Measurements from ENCODE around the gene JARID2. TPM values are rescaled to one million over a fixed set of nuclear protein-coding genes. Genes with fewer than 3 reads are reported as not detected.

Gene JARID2
- total RNA-seq, 1 experiment from 2014 or later = 21.0 TPM

DNA sequence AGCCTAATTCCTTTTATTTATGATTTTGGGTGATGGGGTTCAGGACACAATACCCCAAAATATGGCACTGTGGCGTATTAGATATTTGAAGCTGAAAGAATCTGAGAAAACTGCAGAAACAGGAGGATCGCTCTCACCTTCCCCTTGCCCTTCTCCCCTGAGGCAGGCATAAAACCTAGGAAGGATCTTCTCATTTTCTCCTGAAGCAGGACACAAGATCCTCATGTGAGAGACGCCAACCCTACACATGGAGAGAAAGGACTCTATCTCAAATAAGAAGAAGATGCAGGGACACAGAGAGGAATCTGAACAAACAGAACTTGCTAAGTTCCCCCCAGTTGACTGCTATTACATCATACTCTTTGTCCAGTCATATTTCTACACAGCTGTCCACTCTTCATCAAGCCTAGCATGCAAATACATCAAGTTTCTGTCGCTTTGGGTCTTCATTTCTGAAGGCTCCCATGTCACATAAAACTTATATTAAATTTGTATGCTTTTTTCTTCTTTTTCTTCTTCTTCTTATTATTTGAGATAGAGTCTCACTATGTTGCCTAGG lies 307.9 kb downstream of the JARID2 start:
- Mint-ChIP-seq H3K4me1 (ENCODE audit: insufficient read depth, unreplicated experiment) (no peaks in the 10 kb centered on the region), H3K9me3 (ENCODE audit: unreplicated experiment) (no peaks in the 10 kb centered on the region), H3K4me3 (ENCODE audit: unreplicated experiment) (no peak overlapping the region), H3K27ac (ENCODE audit: low read depth, unreplicated experiment) (no peak overlapping the region), H3K27me3 (ENCODE audit: insufficient read depth, unreplicated experiment) (no peaks in the 10 kb centered on the region), H3K36me3 (ENCODE audit: insufficient read depth, unreplicated experiment) (peaks cover 7% of the 10 kb centered on the region)
- ChIA-PET POLR2A (no interaction called here), CTCF (interaction anchor here (0.6 to 1.1 kb wide), 2 partner anchors 22 to 31 kb away, joined by 3 to 4 read pairs; no protein-coding TSS in a partner anchor)
- no peak for DNase-seq (ENCODE audit: unreplicated experiment)
- no TSS peak for BruUV-seq (replicated peaks)
- TF ChIP-seq, protein P1, sequence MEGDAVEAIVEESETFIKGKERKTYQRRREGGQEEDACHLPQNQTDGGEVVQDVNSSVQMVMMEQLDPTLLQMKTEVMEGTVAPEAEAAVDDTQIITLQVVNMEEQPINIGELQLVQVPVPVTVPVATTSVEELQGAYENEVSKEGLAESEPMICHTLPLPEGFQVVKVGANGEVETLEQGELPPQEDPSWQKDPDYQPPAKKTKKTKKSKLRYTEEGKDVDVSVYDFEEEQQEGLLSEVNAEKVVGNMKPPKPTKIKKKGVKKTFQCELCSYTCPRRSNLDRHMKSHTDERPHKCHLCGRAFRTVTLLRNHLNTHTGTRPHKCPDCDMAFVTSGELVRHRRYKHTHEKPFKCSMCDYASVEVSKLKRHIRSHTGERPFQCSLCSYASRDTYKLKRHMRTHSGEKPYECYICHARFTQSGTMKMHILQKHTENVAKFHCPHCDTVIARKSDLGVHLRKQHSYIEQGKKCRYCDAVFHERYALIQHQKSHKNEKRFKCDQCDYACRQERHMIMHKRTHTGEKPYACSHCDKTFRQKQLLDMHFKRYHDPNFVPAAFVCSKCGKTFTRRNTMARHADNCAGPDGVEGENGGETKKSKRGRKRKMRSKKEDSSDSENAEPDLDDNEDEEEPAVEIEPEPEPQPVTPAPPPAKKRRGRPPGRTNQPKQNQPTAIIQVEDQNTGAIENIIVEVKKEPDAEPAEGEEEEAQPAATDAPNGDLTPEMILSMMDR (IDR thresholded peaks at IDR 0.05; ENCODE audit: unreplicated experiment) = no peak
- intact Hi-C loops (cut with micrococcal nuclease) = no loop called here

DNA sequence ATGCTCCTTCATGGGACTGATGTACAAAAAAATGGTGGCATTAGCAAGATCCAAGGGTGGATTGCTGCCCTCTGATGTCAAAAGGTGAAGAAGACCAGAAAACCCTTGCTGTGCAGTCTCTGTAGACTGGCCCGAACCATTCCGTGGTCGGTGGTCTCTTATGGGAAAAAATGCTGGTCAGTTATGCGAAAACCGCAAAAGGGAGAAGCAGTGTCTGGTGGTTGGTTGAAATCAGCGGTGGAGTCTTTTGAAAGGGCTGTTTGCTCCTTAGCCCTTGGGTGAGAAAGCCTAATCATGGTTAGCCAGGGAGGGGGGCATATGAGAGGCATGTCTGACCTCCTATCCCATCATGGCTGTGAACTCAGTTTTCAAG lies 308.8 kb downstream of the JARID2 start:
- H3K27me3 Mint-ChIP-seq (ENCODE audit: insufficient read depth, unreplicated experiment) = no peaks in the 10 kb centered on the region
- H3K4me3 Mint-ChIP-seq (ENCODE audit: unreplicated experiment) = no peak overlapping the region
- POLR2A ChIA-PET = interaction anchor here (0.6 kb wide), 1 partner anchor 40 kb away, joined by 3 read pairs; no protein-coding TSS in a partner anchor
- H3K27ac Mint-ChIP-seq (ENCODE audit: low read depth, unreplicated experiment) = peak overlapping the region; percentile 28
- BruUV-seq (replicated peaks) = no TSS peak
- CTCF ChIA-PET = no interaction called here
- peaks cover 7% of the 10 kb centered on the region for H3K36me3 Mint-ChIP-seq (ENCODE audit: insufficient read depth, unreplicated experiment)
- H3K9me3 Mint-ChIP-seq (ENCODE audit: unreplicated experiment) = no peaks in the 10 kb centered on the region
- H3K4me1 Mint-ChIP-seq (ENCODE audit: insufficient read depth, unreplicated experiment) = no peaks in the 10 kb centered on the region
- DNase-seq (ENCODE audit: unreplicated experiment) = no peak
- intact Hi-C loops (cut with micrococcal nuclease) = no loop called here
- TF ChIP-seq, protein P1 (IDR thresholded peaks at IDR 0.05; ENCODE audit: unreplicated experiment) = no peak

DNA sequence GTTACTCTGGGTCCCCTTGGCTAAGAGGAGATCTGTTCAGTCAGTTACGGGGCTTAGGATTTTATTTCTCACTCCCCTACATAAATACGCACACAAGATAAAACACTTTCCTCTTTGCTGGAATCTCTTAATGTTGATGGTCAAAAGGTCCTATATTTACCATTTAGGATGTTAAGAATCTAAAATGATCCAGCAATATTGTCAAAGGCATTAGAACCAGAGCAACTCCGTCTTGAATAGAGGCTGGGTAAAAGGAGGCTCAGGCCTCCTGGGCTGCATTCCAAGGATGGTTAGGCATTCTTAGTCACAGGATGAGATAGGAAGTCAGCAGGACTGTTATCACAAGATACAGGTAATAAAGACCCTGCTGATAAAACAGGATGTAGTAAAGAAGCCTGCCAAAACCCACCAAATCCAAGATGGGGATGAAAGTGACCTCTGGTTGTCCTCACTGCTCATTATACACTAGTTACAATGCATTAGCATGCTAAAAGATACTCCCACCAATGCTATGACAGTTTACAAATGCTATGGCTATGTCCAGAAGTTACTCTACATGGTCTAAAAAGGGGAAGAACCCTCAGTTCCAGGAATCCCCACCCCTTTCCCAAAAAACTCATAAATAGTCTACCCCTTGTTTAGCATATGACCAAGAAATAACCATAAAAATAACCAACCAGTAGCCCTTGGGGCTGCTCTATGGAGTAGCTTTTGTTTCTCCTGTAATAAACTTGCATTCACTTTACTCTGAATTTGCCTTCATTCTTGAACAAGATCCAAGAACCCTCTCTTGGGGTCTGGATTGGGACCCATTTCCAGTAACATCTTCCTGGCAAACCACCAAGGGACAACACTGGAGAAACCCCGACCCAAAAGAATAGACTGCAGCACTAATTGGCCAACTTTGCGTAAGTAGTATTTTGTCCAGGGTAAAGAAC lies 309.5 kb downstream of the JARID2 start:
- H3K27ac Mint-ChIP-seq (ENCODE audit: low read depth, unreplicated experiment) = peak overlapping the region; percentile 28
- no peaks in the 10 kb centered on the region for H3K4me1 Mint-ChIP-seq (ENCODE audit: insufficient read depth, unreplicated experiment)
- no TSS peak for BruUV-seq (replicated peaks)
- ChIA-PET CTCF (no interaction called here), POLR2A (no interaction called here)
- DNase-seq (ENCODE audit: unreplicated experiment) = no peak
- no peaks in the 10 kb centered on the region for H3K27me3 Mint-ChIP-seq (ENCODE audit: insufficient read depth, unreplicated experiment)
- peaks cover 7% of the 10 kb centered on the region for H3K36me3 Mint-ChIP-seq (ENCODE audit: insufficient read depth, unreplicated experiment)
- no peaks in the 10 kb centered on the region for H3K9me3 Mint-ChIP-seq (ENCODE audit: unreplicated experiment)
- intact Hi-C loops (cut with micrococcal nuclease) = no loop called here
- H3K4me3 Mint-ChIP-seq (ENCODE audit: unreplicated experiment) = no peak overlapping the region
- TF ChIP-seq, protein P1 (IDR thresholded peaks at IDR 0.05; ENCODE audit: unreplicated experiment) = no peak

DNA sequence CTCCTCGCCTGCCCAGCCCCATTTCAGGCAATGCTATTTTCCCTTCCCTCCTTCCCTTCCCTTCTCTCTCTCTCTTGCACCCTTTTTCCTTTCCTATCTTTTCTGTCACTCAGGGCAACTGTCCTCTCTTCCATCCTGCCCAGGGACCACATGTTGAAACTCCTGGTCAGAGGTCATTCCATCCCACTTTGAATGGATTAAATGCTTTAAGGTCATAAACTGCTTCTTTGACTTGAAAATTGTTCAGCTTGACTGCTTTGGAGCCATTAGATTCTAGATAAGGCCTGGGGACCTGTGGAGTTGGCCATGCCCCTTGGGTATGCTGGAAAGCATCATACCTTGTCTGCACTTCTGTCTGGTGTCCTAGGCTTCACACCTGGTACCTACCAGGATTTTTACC lies 310.8 kb downstream of the JARID2 start:
- Mint-ChIP-seq H3K9me3 (ENCODE audit: unreplicated experiment) (no peaks in the 10 kb centered on the region), H3K4me1 (ENCODE audit: insufficient read depth, unreplicated experiment) (no peaks in the 10 kb centered on the region), H3K36me3 (ENCODE audit: insufficient read depth, unreplicated experiment) (peaks cover 7% of the 10 kb centered on the region), H3K4me3 (ENCODE audit: unreplicated experiment) (no peak overlapping the region), H3K27ac (ENCODE audit: low read depth, unreplicated experiment) (no peak overlapping the region), H3K27me3 (ENCODE audit: insufficient read depth, unreplicated experiment) (no peaks in the 10 kb centered on the region)
- BruUV-seq (replicated peaks) = no TSS peak
- DNase-seq (ENCODE audit: unreplicated experiment) = no peak
- intact Hi-C loops (cut with micrococcal nuclease) = no loop called here
- ChIA-PET POLR2A (no interaction called here), CTCF (interaction anchor here (0.6 to 0.7 kb wide), 3 partner anchors 1341 to 1387 kb away, joined by 3 to 4 read pairs (median 4); no protein-coding TSS in a partner anchor)
- TF ChIP-seq, protein P1 (IDR thresholded peaks at IDR 0.05; ENCODE audit: unreplicated experiment) = no peak
